T1000 (cell line): ENCODE results near the gene FIBP.
"Not testable (repeated sequence)": the region's sequence is repeated elsewhere in the genome, so short reads cannot be mapped to it uniquely, and the experiment has no call there.

ENCODE experiments used
- DNase-seq: peaks from one replicate; lab custom pipeline; 2025; ENCODE audit warnings: mixed read lengths; lab: John Stamatoyannopoulos, UW

FIBP gene

GRCh38 chr11:65859095-65859811 lies 29.0 kb downstream of the FIBP start:
- peak; percentile 90 for DNase-seq

GRCh38 chr11:65858681-65859087 lies 29.6 kb downstream of the FIBP start:
- DNase-seq, result no peak

- peak; percentile 97 for DNase-seq
Observed at GRCh38 chr11:65857853-65858680, 30.2 kb downstream of the FIBP start, which contains the start of gene CFL1. CFL1 (minus strand) TSS chr11:65858180; CDS start chr11:65858099, 81 bp downstream.

- DNase-seq, result no peak
Observed at GRCh38 chr11:65857500-65857852, 30.8 kb downstream of the FIBP start.

GRCh38 chr11:65856689-65857499 lies 31.4 kb downstream of the FIBP start:
- peak; percentile 55 for DNase-seq

GRCh38 chr11:65855927-65856363 lies 32.3 kb downstream of the FIBP start:
- no peak for DNase-seq

- DNase-seq, result no peak
Observed at GRCh38 chr11:65854852-65855837, 33.1 kb downstream of the FIBP start.

GRCh38 chr11:65854161-65854592 lies 34.1 kb downstream of the FIBP start:
- DNase-seq, result no peak

- no peak for DNase-seq
Observed at GRCh38 chr11:65853246-65853979, 34.9 kb downstream of the FIBP start.

- no peak for DNase-seq
Observed at GRCh38 chr11:65852508-65853245, 35.6 kb downstream of the FIBP start.

- DNase-seq, result no peak
Observed at GRCh38 chr11:65851811-65852507, 36.3 kb downstream of the FIBP start.

- peak; percentile 23 for DNase-seq
Observed at GRCh38 chr11:65851083-65851579, 37.1 kb downstream of the FIBP start.

GRCh38 chr11:65850217-65851082 lies 37.8 kb downstream of the FIBP start:
- no peak for DNase-seq

- no peak for DNase-seq
Observed at GRCh38 chr11:65849771-65850216, 38.5 kb downstream of the FIBP start.

- DNase-seq, result no peak
Observed at GRCh38 chr11:65849366-65849765, 38.9 kb downstream of the FIBP start.

GRCh38 chr11:65848693-65849092 lies 39.6 kb downstream of the FIBP start:
- DNase-seq, result not testable (repeated sequence)

- no peak for DNase-seq
Observed at GRCh38 chr11:65847746-65848145, 40.5 kb downstream of the FIBP start.
